Stimulated activated CD8-positive, alpha-beta memory T cell treated with anti-CD3 and anti-CD28 coated beads, Interleukin-12 subunit alpha, Interleukin-12 subunit beta, amount 100 ng/mL, for 24 hours (primary cell): ENCODE measurements around the gene MED23.

Experiments
- DNase-seq: peaks from one replicate; pipeline ENCODE4 v3.0.0-alpha.2; 2020; ENCODE audit errors: extremely low read depth

The MED23 gene

DNA sequence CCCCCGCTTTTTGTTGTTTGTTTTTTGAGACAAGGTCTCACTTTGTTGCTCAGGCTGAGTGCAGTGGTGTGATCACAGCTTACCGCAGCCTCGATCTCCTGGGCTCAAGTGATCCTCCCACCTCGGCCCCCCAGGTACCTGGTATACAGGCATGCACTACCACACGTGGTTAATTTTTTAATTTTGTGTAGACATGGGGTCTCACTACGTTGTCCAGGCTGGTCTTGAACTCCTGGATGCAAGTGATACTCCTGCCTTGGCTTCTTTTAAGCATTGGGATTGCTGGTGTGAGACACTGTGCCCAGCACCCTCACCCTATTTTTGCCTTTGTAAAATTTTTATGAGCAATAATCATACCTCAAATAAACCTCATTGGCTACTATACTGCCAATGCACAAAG lies 14.5 kb upstream of the MED23 start:
- DNase-seq, result no peak

- no peak for DNase-seq
Measured at GRCh38 chr6:131641554-131641953, 13.5 kb upstream of the MED23 start.

DNA sequence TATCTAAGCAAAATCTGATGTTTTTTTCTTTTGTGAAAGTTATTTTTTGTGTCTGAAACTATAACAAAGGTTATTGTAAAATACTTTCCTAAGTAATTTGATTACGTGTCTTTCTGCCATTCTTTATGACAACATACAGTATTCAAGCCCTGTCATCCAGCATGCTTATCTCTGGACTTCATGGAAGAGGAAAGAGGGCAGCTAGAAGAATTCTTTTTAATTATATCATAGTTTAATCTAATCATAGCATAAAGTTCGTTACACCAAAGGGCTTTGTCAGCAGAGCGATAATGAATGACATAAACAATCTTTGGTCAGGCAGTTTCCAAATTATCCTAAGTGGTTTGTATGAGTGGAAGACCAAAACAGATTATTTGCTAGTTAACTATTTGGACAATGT lies 12.5 kb upstream of the MED23 start:
- DNase-seq, result no peak

DNA sequence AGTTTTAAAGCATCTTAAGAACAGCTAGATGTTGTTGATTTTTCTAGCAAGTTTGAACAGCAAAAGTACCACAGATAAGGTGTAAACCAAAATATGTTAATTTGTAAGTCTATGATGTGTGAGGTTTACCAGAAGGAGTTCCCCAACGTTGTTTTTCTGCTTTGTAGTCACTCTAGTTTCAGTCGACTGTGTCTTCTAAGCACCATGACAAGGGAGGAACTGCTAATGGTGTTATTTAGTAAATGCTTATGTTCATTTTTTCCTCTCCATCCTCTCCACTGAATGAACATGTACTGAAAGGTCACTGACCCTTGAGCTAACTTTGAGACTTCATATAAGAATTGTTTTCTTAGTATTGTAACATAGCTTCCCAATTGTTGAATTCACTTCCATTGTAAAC lies 12.1 kb upstream of the MED23 start:
- no peak for DNase-seq

GRCh38 chr6:131638013-131638412 lies 10.0 kb upstream of the MED23 start:
- DNase-seq, result no peak

- no peak for DNase-seq
Measured at GRCh38 chr6:131636880-131637792, 9.1 kb upstream of the MED23 start, which contains the start of gene ENPP3. Gene ENPP3, plus strand, starts transcription at chr6:131637302. Its CDS starts 83 bp downstream, at chr6:131637385.

DNA sequence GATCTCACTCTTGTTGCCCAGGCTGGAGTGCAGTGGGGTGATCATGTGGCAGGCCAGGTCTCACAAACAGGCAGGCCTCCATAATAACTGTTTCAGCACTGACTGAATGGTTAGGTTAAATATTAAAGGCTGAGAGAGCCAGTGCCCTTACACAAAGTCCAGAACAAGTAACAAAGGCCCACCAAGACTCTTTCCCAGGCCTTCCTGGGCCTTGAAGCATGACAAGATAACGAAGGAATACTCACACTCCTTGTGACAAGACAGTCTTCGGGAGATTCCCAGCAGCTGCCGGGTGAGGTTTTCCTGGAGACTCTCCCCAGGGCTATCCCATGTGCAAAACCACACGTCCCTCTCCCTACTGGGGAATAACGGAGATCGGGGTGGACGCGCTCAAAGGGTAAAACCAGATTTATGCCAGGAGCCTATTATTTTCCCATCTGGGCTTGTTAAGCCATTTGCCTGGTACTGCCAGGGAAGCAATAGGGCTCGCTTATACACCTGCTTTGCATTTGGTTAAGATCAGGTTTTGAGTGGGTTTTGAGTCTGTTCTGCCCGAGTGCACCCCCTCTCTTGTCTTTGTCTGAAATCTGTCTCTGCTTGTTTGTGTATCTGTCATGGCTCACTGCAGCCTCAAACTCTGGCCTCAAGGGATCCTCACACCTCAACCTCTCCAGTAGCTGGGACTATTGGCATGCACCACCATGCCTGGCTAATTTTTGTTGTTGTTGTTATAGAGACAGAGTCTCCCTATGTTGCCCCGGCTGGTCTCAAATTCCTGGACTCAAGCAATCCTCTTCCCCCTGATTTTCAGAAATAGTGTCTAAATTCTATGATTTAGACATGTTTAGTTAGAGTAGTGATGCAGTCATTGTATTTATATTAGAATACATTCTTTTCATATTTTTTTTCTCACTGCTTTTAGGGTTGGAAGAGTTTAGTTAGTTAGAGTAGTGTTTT lies 7.6 kb upstream of the MED23 start:
- DNase-seq, result no peak

GRCh38 chr6:131631625-131632289 lies 3.7 kb upstream of the MED23 start:
- no peak for DNase-seq

DNA sequence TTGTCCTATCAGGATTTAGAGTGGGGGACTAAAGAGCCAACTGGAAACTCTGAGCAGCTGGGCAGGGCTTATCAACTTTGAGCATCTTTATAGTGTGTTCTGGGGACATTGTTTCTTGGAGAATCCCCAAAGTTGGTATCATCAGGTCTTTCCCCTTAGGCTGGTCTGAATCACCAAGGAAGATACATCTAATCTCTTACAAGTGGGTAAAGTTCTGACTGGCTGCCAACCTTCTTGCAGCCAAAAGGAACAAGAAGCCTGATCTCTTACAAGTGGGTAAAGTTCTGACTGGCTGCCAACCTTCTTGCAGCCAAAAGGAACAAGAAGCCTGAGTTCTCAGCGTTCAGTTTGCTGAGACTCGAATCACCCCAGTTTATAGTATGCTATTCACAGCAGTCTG lies 1.6 kb upstream of the MED23 start:
- no peak for DNase-seq

DNA sequence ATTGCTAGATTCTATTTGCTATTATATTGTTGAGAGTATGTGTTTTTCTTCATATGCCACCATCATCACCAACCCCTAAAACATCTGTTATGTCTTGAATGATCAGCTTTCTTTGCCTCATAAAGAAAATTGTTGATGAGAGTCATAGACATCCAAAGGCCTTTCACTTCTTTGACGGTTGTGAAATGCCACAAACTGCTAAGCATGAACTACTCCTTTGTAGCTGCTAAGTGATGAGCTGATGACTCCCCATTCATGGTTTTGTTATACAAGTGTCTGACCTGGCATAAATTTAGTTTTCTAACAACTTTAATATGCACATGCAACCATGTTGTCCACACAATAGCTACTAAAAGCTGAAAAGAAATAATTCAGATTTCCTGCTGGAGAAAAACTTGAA lies 684 bp upstream of the MED23 start:
- DNase-seq, result no peak

GRCh38 chr6:131615275-131615674 lies 12.8 kb downstream of the MED23 start:
- no peak for DNase-seq

DNA sequence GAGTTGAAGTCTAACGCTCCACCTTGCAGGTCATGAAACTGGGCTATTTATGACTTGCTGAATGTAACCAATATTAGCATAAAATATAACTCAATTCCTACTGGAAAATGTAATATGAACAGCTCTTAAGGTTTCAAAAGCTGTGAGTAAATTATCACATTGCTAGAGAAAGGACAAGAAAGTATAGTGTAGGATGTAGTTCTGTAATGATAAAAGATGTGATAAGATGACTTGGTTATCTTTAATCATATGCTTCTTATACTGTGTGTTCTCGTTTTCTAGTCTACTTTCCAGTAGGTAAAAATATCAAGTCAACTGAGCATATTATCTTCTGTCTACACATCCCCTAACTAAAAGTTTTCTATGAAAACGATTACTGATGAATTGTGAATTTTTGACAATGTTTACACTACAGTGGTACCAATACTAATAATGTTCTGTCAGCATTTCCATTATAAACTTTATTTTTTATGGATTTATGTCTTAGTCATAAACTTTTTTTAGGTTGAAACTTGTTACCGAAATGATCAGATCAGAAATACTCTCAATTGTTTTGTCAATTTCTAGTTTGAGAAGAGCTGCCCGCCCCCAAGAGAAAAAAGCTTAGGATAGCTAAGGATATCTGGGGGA lies 14.6 kb downstream of the MED23 start:
- no peak for DNase-seq

DNA sequence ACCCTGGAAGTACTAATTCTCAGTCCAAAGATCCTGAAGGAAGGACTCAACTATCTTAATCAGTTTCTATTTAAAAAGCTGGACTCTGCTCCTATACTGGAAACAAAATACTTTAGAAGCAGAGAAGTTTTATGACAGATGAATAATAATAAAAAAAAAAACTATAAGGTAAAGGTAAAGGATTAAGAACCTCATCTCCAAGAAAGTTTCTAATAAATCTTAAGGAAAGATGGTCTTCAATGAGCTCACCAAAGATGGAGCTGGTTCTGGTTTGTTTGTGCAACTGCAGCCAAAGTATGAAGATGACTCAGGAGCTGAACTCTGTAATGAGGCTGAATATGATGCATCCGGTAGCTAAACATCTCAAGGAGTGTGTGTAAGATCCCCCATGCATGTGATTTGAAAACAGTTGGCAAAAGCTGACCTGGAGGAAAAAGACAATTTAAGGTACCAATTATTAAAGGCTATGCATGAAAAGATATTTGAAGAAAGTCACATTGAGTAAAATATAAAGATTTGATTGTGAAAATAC lies 25.2 kb downstream of the MED23 start:
- DNase-seq, result no peak

- DNase-seq, result no peak
Measured at GRCh38 chr6:131600716-131601115, 27.3 kb downstream of the MED23 start.

GRCh38 chr6:131597446-131597845 lies 30.6 kb downstream of the MED23 start:
- DNase-seq, result no peak

DNA sequence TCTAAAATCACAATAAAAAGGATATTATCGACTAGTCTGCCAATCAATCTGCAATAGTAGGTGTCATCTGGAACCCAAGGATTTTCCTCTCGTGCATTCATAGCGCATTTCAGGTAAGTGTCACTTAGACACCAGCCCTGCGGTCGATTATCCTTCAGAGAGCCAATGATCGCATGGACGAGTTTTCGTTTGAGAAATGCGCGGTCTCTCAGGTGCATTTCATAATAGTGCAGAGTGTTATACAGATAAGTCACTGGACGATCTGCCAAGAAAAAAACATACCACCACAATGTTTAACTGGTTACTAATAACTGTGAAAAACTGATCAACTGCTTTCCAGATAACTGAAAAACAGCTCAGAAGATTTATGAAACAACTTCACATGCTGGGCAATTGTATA lies 34.0 kb downstream of the MED23 start:
- DNase-seq, result no peak

GRCh38 chr6:131592935-131593334 lies 35.1 kb downstream of the MED23 start:
- DNase-seq, result no peak

DNA sequence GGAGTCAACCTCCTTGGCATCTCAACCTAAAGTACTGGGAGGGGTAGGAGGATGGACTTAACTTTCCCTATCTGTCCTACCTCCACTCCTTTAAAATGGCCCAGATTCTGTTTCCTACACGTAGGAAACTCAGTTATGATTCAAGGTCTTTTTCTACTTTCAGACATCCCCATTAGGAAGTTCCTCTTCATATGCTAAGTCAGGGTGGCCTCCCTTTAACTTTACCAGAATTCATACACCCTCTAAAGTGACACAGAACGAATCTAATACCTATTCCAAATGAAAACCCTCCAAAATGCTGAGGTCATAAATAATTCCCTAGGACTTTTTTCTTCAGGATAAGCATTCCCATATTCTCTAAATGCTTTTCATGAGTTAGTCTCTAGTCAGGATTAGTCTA lies 39.4 kb downstream of the MED23 start:
- no peak for DNase-seq

DNA sequence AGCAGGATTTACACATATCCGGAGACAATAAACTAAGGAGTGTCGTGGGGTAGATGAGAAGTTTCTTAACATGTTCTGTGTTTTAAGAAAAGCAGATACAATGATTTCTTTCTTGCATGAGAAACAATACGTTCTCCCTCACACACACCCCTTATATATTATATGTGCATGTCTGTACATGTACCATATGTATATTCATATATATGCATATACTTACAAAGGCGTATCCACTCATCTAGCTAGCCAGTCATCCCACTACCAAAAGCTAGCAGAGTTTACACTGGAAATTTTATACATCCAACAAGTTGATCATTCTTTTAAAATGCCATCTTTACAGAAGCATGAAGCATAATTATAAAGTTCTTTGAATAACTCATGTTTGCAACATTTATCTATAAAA lies 40.1 kb downstream of the MED23 start:
- DNase-seq, result no peak

DNA sequence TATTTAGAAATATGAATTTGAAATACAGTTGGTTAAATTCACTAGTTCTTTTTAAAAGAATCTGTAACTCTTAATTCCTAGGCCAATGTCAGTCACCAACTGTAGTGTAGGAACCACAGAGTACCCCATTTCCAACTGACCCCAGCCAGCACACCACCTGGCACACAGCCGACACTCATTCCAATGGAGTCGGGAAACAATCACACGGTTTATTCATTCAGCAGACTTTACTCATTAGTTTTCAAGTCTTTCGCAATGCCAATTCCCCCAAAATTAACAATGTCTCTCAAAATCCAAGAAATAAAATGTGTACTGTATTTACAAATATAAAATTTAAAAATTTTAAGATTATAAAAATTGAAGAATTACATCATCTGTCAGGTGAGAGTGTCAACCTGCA lies 41.5 kb downstream of the MED23 start:
- no peak for DNase-seq

DNA sequence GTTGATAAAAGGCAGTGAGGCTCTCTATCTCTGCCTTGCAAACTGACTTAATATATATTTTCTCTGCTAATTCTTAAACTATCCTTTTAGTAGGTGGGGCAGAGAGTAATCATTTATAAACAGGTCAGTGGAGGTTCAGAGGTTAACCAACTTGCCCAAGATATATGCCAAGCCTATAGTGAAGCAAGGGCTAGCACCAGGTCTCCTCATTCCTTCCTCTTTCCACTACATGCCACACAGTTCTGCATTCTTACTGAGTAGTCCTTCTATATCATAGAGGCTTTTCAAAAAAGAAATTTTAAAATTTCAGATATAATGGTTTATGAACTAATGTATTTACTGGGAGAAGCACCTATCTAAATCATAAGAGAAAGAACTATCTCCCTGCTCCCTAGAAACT lies 46.5 kb downstream of the MED23 start:
- DNase-seq, result no peak
